GM12878 (cell line): ENCODE measurements around the gene NGFR. TPM values are rescaled to one million over a fixed set of nuclear protein-coding genes. Genes with fewer than 3 reads are reported as not detected.

Experiments used
- ATAC-seq: fragments of 200-7000 bp; cut with Tn5 transposase; 3 replicates; pipeline ENCODE4 v1.9.1; 2020; ENCODE audit warnings: mild to moderate bottlenecking, moderate library complexity
- BruUV-seq: library from RNA; stranded (reverse); fragments of 400-500 nt; replicated peaks from 2 replicates; lab custom pipeline; 2021; lab: Mats Ljungman, UMichigan
- CTCF ChIA-PET: fragments of 300-600 bp; sonication (Branson Sonifier 250); formaldehyde crosslinking; extraction: SDS; loops from one replicate; lab custom pipeline; 2021; ENCODE audit warnings: inconsistent platforms; lab: Yijun Ruan, JAX
- POLR2A ChIA-PET: fragments of 350-600 bp; formaldehyde crosslinking; extraction: SDS; loops from one replicate; lab custom pipeline; 2021; ENCODE audit warnings: inconsistent platforms; lab: Charles Lee
- RAD21 ChIA-PET: fragments of 300-600 bp; sonication (Branson Sonifier 250); formaldehyde crosslinking; loops from one replicate; lab custom pipeline; 2023; ENCODE audit warnings: antibody characterized with exemption; ENCODE audit not compliant: unreplicated experiment; lab: Charles Lee
- SMC1A ChIA-PET: fragments of 300-600 bp; sonication (Branson Sonifier 250); formaldehyde crosslinking; loops from one replicate; lab custom pipeline; 2023; ENCODE audit not compliant: unreplicated experiment, uncharacterized antibody; lab: Charles Lee
- DNase-seq: peaks from one replicate; pipeline ENCODE4 v3.0.0-alpha.2; 2011; ENCODE audit warnings: low read depth, low spot score
- FAIRE-seq: peaks from 3 replicates; lab custom pipeline; 2011; peaks lifted over from hg19 to GRCh38; lab: Jason Lieb, UNC
- H2AFZ ChIP-seq: 2 replicates; pipeline ENCODE4 v1.6.0; 2011; ENCODE audit warnings: low read depth, low read length, control low read depth; ENCODE audit not compliant: control insufficient read depth
- H3K27ac ChIP-seq: 2 replicates; pipeline ENCODE4 v1.5.1; 2011; ENCODE audit warnings: control low read depth; ENCODE audit not compliant: control insufficient read depth, insufficient read depth
- H3K27me3 ChIP-seq, 2 experiments: replicated peaks in 1 of 2; 2 replicates each; pipeline versions ENCODE4 v1.6.0 to v1.6.1; 2011; ENCODE audit warnings: low read length in 1 of 2; ENCODE audit not compliant: control insufficient read depth in 2 of 2, insufficient read depth in 2 of 2
- H3K36me3 ChIP-seq, 2 experiments: 2 replicates each; pipeline ENCODE4 v1.5.1; 2011; ENCODE audit warnings: low read length in 1 of 2; ENCODE audit not compliant: control insufficient read depth in 2 of 2, insufficient read depth in 2 of 2
- H3K4me1 ChIP-seq: 2 replicates; pipeline ENCODE4 v1.6.1; 2011; ENCODE audit warnings: mild to moderate bottlenecking, low read length, moderate library complexity, mixed read lengths; ENCODE audit not compliant: control insufficient read depth, insufficient read depth
- H3K4me2 ChIP-seq: 2 replicates; pipeline ENCODE4 v1.6.0; 2011; ENCODE audit warnings: control low read depth; ENCODE audit not compliant: control insufficient read depth, insufficient read depth
- H3K4me3 ChIP-seq: fragments of 200-600 bp; sonication (generic); 2 replicates; pipeline ENCODE4 v1.5.1; 2016
- H3K79me2 ChIP-seq: 2 replicates; pipeline ENCODE4 v1.6.0; 2011; ENCODE audit warnings: low read length; ENCODE audit not compliant: control insufficient read depth, insufficient read depth
- H3K9ac ChIP-seq: 2 replicates; pipeline ENCODE4 v1.8.0; 2011; ENCODE audit warnings: low read length, control low read depth, mixed read lengths; ENCODE audit not compliant: control insufficient read depth, insufficient read depth
- H3K9me3 ChIP-seq: replicated peaks from 3 replicates; pipeline ENCODE4 v1.5.1; 2011; ENCODE audit warnings: mild to moderate bottlenecking, low read length; ENCODE audit not compliant: control insufficient read depth, insufficient read depth
- H4K20me1 ChIP-seq: 2 replicates; pipeline ENCODE4 v1.6.0; 2011; ENCODE audit not compliant: control insufficient read depth, insufficient read depth
- NFXL1 ChIP-seq: fragments of 450-650 bp; IDR thresholded peaks from 2 replicates; pipeline ENCODE4 v1.6.1; 2017; ENCODE audit warnings: antibody characterized with exemption, mild to moderate bottlenecking, borderline replicate concordance
- NFYB ChIP-seq: IDR thresholded peaks from 2 replicates; pipeline ENCODE4 v1.6.1; 2011; ENCODE audit warnings: low read depth, mild to moderate bottlenecking, low read length, improper control_type of control experiment, moderate library complexity; ENCODE audit not compliant: insufficient read depth
- NR2F1 ChIP-seq: fragments of 450-650 bp; conservative IDR thresholded peaks from 2 replicates; pipeline ENCODE4 v1.6.1; 2017; ENCODE audit warnings: mild to moderate bottlenecking
- POLR2AphosphoS5 ChIP-seq: IDR thresholded peaks from 2 replicates; pipeline ENCODE4 v1.6.1; 2011; ENCODE audit warnings: mild to moderate bottlenecking, low read length, inconsistent platforms
- RUNX3 ChIP-seq: IDR thresholded peaks from 2 replicates; pipeline ENCODE4 v1.6.1; 2012; ENCODE audit warnings: low read length, inconsistent platforms
- SUZ12 ChIP-seq: fragments of 200-600 bp; sonication (generic); IDR thresholded peaks from one replicate; pipeline ENCODE4 v1.6.1; 2018; ENCODE audit warnings: antibody characterized with exemption, mild to moderate bottlenecking; ENCODE audit not compliant: unreplicated experiment
- TAF1 ChIP-seq: IDR thresholded peaks from 2 replicates; pipeline ENCODE4 v1.6.1; 2011; ENCODE audit warnings: mild to moderate bottlenecking, low read depth, low read length, borderline replicate concordance
- ZNF384 ChIP-seq: IDR thresholded peaks from 2 replicates; pipeline ENCODE4 v1.6.1; 2012; ENCODE audit warnings: low read depth, mild to moderate bottlenecking, low read length, improper control_type of control experiment, borderline replicate concordance
- WGBS: methylation state at CpG from one replicate; pipeline ENCODE4 v1.1.6; 2016; ENCODE audit warnings: low lambda C conversion rate; ENCODE audit not compliant: insufficient replicate concordance, insufficient coverage; ENCODE audit errors: missing lambda C conversion rate; 5-methylcytosine and 5-hydroxymethylcytosine counted together
- in situ Hi-C: fragments of 300-500 bp; cut with MboI; formaldehyde crosslinking; loops from 9 replicates; pipeline ENCODE4 v1.14.3; 2018; ENCODE audit warnings: mixed read lengths
- intact Hi-C: fragments of 100-400 bp; cut with micrococcal nuclease; formaldehyde crosslinking; loops from one replicate; pipeline ENCODE4 v1.14.2; 2022; ENCODE audit not compliant: unreplicated experiment
- polyA plus RNA-seq, 11 experiments: library from polyadenylated mRNA; depleted of rRNA in 4 of 11; unstranded in 6 of 11; stranded (reverse) in 5 of 11; fragments of >200 nt; fragmentation: Nextera tagmentation in 4 of 11; fragmentation: Illumina TruSeq in 1 of 11; extraction: Ambion mirVana in 4 of 11; extraction: Trizol in 1 of 11; gene quantifications; 1 replicate in 1 of 11; 2 replicates in 10 of 11; pipeline versions ENCODE4 v1.2.1 to v1.2.3, GENCODE V29; 2011 to 2016; ENCODE audit warnings: inconsistent platforms in 2 of 11, missing spikeins in 2 of 11, low read depth in 1 of 11
- total RNA-seq, 4 experiments: library from RNA; depleted of rRNA in 3 of 4; stranded (reverse); fragments of >200 nt in 3 of 4; fragmentation: Illumina TruSeq in 1 of 4; extraction: Trizol in 1 of 4; gene quantifications; 2 replicates each; pipeline versions ENCODE4 v1.2.1 to v1.2.3, GENCODE V29; 2013 to 2021
- TF ChIP-seq, protein P1 (sequence below): IDR thresholded peaks from 2 replicates; pipeline ENCODE4 v1.6.1; 2012; ENCODE audit warnings: improper control_type of control experiment, low read depth, low read length; ENCODE audit not compliant: insufficient replicate concordance
- TF ChIP-seq, protein P2 (sequence below): fragments of 450-650 bp; IDR thresholded peaks from 2 replicates; pipeline ENCODE4 v1.6.1; 2017; ENCODE audit warnings: mild to moderate bottlenecking
- TF ChIP-seq, protein P3 (sequence below): fragments of 450-650 bp; IDR thresholded peaks from 2 replicates; pipeline ENCODE4 v1.6.1; 2016; ENCODE audit warnings: mild to moderate bottlenecking

NGFR gene
- total and polyA plus RNA-seq, 10 of the 15 experiments (the other 5 are each of a cell fraction or from before 2014, with no cell fraction given): 0.05 to 0.28 (median 0.08) TPM; not detected in 1

DNA sequence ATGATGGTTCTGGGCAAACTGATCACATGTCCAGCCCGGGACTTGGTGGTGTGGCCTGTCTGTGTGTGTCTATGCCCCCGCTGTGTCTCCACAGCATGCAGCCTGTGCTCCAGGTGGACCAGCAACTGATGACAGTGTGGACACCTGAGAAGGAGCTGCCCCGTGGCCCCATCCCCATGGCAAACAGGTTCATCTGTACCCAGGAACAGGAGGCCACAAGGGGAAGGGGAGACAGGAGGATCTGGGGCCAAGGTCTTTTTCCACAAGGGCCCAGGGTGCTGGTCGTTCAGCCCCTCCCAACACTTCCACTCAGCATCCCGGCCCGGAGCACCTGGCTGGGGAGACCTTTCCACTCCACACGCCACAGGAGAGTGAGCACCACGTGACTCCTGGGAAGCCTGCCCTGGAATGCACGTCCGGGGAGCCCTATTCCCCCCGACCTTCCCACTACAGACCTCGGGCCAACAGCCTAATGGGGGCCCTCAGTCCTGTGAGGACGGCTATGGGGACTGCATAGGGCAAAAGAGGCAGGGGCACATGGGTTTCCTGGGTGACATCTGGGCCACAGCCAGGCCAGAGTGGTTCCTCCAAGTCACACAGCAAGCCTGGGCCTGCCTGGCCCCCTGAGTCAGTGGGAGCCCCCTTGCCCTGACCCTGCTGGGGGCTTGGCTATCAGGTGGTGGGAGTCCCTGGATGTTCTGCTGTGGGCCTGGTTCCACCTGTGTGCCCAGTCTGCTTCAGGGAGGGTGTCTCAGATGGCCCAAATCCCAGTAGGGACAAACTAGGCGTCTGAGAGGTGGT is 59.8 kb downstream of the NGFR start:
- RAD21 ChIA-PET: interaction anchor here (0.8 to 3.7 kb wide), 7 partner anchors 11 to 187 kb away, joined by 3 to 45 read pairs (median 10); partner anchors contain the start of gene PHB1
- CTCF ChIA-PET: interaction anchor here (0.7 to 5.7 kb wide), 15 partner anchors 8 to 443 kb away, joined by 3 to 125 read pairs (median 17); no protein-coding TSS in a partner anchor
- Histone ChIP-seq H3K79me2 (no peaks in the 10 kb centered on the region), H3K27ac (no peak overlapping the region), H3K4me2 (no peak overlapping the region), H3K36me3 (no peaks in the 10 kb centered on the region), H2AFZ (no peak overlapping the region), H3K4me3 (no peak overlapping the region), H3K9me3 (no peaks in the 10 kb centered on the region), H3K9ac (no peak overlapping the region), H3K4me1 (peaks cover 4% of the 10 kb centered on the region; the same call in 1 of the 2 replicates), H4K20me1 (no peaks in the 10 kb centered on the region), H3K27me3 (no peaks in the 10 kb centered on the region)
- intact Hi-C loops (no loop called here), in situ Hi-C loops (loop anchor here (5.0 to 10.0 kb wide), 4 partner anchors 58 to 238 kb away; partner anchors contain the start of gene NGFR)
- FAIRE-seq (no peak), ATAC-seq (no peak), DNase-seq (no peak)
- POLR2A ChIA-PET: no interaction called here
- no TSS peak for BruUV-seq
- SMC1A ChIA-PET: interaction anchor here (1.2 to 3.4 kb wide), 4 partner anchors 120 to 153 kb away, joined by 3 to 21 read pairs (median 9); no protein-coding TSS in a partner anchor
- WGBS: 35% methylated on average over 13 of the region's 14 CpGs
- TF ChIP-seq NR2F1 (no peak), NFXL1 (no peak), POLR2AphosphoS5 (no peak), TAF1 (no peak), ZNF384 (no peak), RUNX3 (no peak), SUZ12 (no peak), NFYB (no peak)
- TF ChIP-seq, protein P1, sequence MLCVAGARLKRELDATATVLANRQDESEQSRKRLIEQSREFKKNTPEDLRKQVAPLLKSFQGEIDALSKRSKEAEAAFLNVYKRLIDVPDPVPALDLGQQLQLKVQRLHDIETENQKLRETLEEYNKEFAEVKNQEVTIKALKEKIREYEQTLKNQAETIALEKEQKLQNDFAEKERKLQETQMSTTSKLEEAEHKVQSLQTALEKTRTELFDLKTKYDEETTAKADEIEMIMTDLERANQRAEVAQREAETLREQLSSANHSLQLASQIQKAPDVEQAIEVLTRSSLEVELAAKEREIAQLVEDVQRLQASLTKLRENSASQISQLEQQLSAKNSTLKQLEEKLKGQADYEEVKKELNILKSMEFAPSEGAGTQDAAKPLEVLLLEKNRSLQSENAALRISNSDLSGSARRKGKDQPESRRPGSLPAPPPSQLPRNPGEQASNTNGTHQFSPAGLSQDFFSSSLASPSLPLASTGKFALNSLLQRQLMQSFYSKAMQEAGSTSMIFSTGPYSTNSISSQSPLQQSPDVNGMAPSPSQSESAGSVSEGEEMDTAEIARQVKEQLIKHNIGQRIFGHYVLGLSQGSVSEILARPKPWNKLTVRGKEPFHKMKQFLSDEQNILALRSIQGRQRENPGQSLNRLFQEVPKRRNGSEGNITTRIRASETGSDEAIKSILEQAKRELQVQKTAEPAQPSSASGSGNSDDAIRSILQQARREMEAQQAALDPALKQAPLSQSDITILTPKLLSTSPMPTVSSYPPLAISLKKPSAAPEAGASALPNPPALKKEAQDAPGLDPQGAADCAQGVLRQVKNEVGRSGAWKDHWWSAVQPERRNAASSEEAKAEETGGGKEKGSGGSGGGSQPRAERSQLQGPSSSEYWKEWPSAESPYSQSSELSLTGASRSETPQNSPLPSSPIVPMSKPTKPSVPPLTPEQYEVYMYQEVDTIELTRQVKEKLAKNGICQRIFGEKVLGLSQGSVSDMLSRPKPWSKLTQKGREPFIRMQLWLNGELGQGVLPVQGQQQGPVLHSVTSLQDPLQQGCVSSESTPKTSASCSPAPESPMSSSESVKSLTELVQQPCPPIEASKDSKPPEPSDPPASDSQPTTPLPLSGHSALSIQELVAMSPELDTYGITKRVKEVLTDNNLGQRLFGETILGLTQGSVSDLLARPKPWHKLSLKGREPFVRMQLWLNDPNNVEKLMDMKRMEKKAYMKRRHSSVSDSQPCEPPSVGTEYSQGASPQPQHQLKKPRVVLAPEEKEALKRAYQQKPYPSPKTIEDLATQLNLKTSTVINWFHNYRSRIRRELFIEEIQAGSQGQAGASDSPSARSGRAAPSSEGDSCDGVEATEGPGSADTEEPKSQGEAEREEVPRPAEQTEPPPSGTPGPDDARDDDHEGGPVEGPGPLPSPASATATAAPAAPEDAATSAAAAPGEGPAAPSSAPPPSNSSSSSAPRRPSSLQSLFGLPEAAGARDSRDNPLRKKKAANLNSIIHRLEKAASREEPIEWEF: no peak
- TF ChIP-seq, protein P2, sequence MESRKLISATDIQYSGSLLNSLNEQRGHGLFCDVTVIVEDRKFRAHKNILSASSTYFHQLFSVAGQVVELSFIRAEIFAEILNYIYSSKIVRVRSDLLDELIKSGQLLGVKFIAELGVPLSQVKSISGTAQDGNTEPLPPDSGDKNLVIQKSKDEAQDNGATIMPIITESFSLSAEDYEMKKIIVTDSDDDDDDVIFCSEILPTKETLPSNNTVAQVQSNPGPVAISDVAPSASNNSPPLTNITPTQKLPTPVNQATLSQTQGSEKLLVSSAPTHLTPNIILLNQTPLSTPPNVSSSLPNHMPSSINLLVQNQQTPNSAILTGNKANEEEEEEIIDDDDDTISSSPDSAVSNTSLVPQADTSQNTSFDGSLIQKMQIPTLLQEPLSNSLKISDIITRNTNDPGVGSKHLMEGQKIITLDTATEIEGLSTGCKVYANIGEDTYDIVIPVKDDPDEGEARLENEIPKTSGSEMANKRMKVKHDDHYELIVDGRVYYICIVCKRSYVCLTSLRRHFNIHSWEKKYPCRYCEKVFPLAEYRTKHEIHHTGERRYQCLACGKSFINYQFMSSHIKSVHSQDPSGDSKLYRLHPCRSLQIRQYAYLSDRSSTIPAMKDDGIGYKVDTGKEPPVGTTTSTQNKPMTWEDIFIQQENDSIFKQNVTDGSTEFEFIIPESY: no peak
- TF ChIP-seq, protein P3, sequence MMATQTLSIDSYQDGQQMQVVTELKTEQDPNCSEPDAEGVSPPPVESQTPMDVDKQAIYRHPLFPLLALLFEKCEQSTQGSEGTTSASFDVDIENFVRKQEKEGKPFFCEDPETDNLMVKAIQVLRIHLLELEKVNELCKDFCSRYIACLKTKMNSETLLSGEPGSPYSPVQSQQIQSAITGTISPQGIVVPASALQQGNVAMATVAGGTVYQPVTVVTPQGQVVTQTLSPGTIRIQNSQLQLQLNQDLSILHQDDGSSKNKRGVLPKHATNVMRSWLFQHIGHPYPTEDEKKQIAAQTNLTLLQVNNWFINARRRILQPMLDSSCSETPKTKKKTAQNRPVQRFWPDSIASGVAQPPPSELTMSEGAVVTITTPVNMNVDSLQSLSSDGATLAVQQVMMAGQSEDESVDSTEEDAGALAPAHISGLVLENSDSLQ: no peak
